Heart left ventricle (tissue), 16 donors: ENCODE results near the gene SMIM5. TPM values are rescaled to one million over a fixed set of nuclear protein-coding genes. Genes with fewer than 3 reads are reported as not detected.
A peak's percentile ranks its signal among the peaks of the same experiment; 100 is the strongest.

Source experiments
- ATAC-seq, 4 donors: fragments of 200-7000 bp; cut with Tn5 transposase; one replicate each; pipeline ENCODE4 v1.9.1; 2020 to 2022; ENCODE audit warnings: moderate library complexity in 4 of 4, mild to moderate bottlenecking in 3 of 4, moderate number of reproducible peaks in 1 of 4
- DNase-seq, 5 donors: peaks; one replicate each; pipeline ENCODE4 v3.0.0-alpha.2; 2020
- H3K27ac ChIP-seq, 12 donors: fragments of 200-600 bp; sonication (generic) in 4 of 12; one replicate each; pipeline versions ENCODE4 v1.5.0 to v1.8.0; 2016 to 2022; ENCODE audit warnings: mild to moderate bottlenecking in 2 of 12
- H3K27me3 ChIP-seq, 9 donors: fragments of 200-600 bp; sonication (generic) in 2 of 9; one replicate each; pipeline versions ENCODE4 v1.5.1 to v1.8.0; 2016 to 2022; ENCODE audit warnings: mild to moderate bottlenecking in 3 of 9
- H3K36me3 ChIP-seq, 9 donors: fragments of 200-600 bp; sonication (generic) in 2 of 9; one replicate each; pipeline versions ENCODE4 v1.5.0 to v1.8.0; 2018 to 2022; ENCODE audit warnings: mild to moderate bottlenecking in 2 of 9
- H3K4me1 ChIP-seq, 12 donors: fragments of 200-600 bp; sonication (generic) in 4 of 12; one replicate each; pipeline versions ENCODE4 v1.5.0 to v1.8.0; 2016 to 2022; ENCODE audit warnings: mild to moderate bottlenecking in 3 of 12
- H3K4me3 ChIP-seq, 12 donors: fragments of 200-600 bp; sonication (generic) in 4 of 12; one replicate each; pipeline versions ENCODE4 v1.5.0 to v1.8.0; 2017 to 2022; ENCODE audit warnings: mild to moderate bottlenecking in 9 of 12, moderate library complexity in 4 of 12
- H3K9me3 ChIP-seq, 12 donors: fragments of 200-600 bp; sonication (generic) in 4 of 12; one replicate each; pipeline versions ENCODE4 v1.5.0 to v1.8.0; 2016 to 2022; ENCODE audit warnings: mild to moderate bottlenecking in 1 of 12
- CTCF ChIP-seq, 12 donors: fragments of 200-600 bp; sonication (generic) in 4 of 12; IDR thresholded peaks; one replicate each; pipeline versions ENCODE4 v1.5.0 to v1.8.0; 2018 to 2022; ENCODE audit warnings: antibody characterized with exemption in 12 of 12, mild to moderate bottlenecking in 5 of 12
- POLR2A ChIP-seq, 2 donors: fragments of 450-650 bp; IDR thresholded peaks; one replicate each; pipeline ENCODE4 v1.6.1; 2017; ENCODE audit warnings: antibody characterized with exemption in 2 of 2, mild to moderate bottlenecking in 2 of 2, moderate library complexity in 2 of 2
- WGBS, 4 donors: extraction: QIAGEN DNeasy Blood & Tissue Kit in 2 of 4; methylation state at CpG; one replicate each; pipeline versions ENCODE4 v1.1.5 to v1.1.7; 2013 to 2018; 5-methylcytosine and 5-hydroxymethylcytosine counted together
- intact Hi-C, 10 donors: fragments of 100-400 bp; cut with DNase I; formaldehyde crosslinking; loops; one replicate each; pipeline versions ENCODE4 v1.11.1 to v1.14.2; 2022
- polyA plus RNA-seq, 2 donors: library from polyadenylated mRNA; stranded (reverse); fragments of 200-250 nt; gene quantifications; one replicate each; pipeline ENCODE4 v1.2.3, GENCODE V29; 2013
- total RNA-seq, 9 donors: library from RNA; depleted of rRNA in 2 of 9; stranded (reverse); fragments of >200 nt in 2 of 9; fragmentation: NEBNext Ultra II Directional in 3 of 9; extraction: Animal tissue kit (Norgen Biotek cat#: 25700) in 3 of 9; gene quantifications; one replicate each; pipeline versions ENCODE4 v1.1.0 to v1.2.4, GENCODE V29; 2016 to 2023
- donor health status: ischemic (EF 13 %, LVEDD 7.1; RV severe dilation, severe dysfunction).
- donor health status: healthy with polysubstance abuse.
- donor health status: DM: no; HTN: yes; CAD: no.
- donor health status: DM: no; HTN: no; CAD: no.
- donor health status: ischemic (EF 25% LVEDD 6.9; RV normal size, moderate dysfunction).
- donor health status: ischemic (EF 25% LVEDD 5.7; RV mildly dilated, moderate dysfunction).
- donor health status: healthy.
- donor health status: DM: yes; HTN: yes; CAD: no.
- donor health status: ischemic (EF 35%, LVEDD 5.7; RV mildly dilated, moderate dysfunction).
- donor health status: nonischemic (EF 11% LVEDD 7.7; RV severe dilation, severe dysfunction).
- donor health status: DM: yes; HTN: yes; CAD: no.
- donor health status: PGD.
- donor health status: ischemic (EF 29% LVEDD 5.4; RV normal size, mild dysfunction).
- donor health status: nonischemic (EF 23%, LVEDD 6.1; RV moderate dilation, normal function).

SMIM5 gene
- total and polyA plus RNA-seq, 11 donors = 1.8 to 18.2 (median 6.8) TPM

GRCh38 chr17:75627094-75627493, 6.1 kb upstream of the SMIM5 start:
- H3K36me3 ChIP-seq = peaks cover 0 to 71% (median 26%) of the 10 kb centered on the region in 9 donors
- no peak for ATAC-seq
- TF ChIP-seq CTCF (IDR thresholded peaks at IDR 0.05) (no peak), POLR2A (IDR thresholded peaks at IDR 0.05) (no peak)

DNA sequence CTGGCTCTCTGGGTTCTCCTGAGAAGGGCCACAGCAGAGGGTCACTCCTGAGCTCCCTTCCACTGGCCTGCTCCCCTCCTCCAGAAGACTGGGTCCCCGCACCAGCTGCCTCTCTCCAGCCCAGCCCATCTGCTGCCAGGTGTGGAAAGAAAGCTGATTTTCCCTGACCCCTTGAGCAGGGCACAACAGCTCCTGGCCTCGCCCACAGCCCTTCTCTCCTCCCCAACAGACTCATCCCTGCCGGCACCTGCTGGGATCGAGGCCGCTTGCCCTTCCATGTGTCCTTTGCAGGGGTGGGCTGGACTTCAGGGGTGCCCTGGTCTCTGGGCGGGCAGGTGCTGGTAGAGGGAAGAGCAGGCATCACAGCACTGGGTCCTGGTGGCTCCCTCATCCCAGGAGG, 4.8 kb upstream of the SMIM5 start:
- no peak for ATAC-seq
- Histone ChIP-seq H3K27me3 (no peaks in the 10 kb centered on the region), H3K4me3 (no peak overlapping the region), H3K36me3 (peaks cover 0 to 60% (median 25%) of the 10 kb centered on the region in 9 donors), H3K9me3 (no peaks in the 10 kb centered on the region), H3K4me1 (peaks cover 4 to 15% (median 10%) of the 10 kb centered on the region in 12 donors), H3K27ac (no peak overlapping the region)
- TF ChIP-seq POLR2A (IDR thresholded peaks at IDR 0.05) = no peak
- no peak for TF ChIP-seq CTCF (IDR thresholded peaks at IDR 0.05)
- intact Hi-C loops = no loop called here
- 73 to 91% (median 87%) methylated on average over 6 of the region's 6 CpGs; no CpG with 5 or more reads in 1 of the 4 donors for WGBS, 4 donors
- DNase-seq = no peak

More at GRCh38 chr17:75627094-75627493, 6.1 kb upstream of the SMIM5 start:
- no peak overlapping the region for H3K4me3 ChIP-seq
- no peak overlapping the region for H3K27ac ChIP-seq
- no peaks in the 10 kb centered on the region for H3K27me3 ChIP-seq
- intact Hi-C loops = no loop called here
- H3K9me3 ChIP-seq = no peaks in the 10 kb centered on the region
- DNase-seq = no peak
- peaks cover 0 to 4% (median 0%) of the 10 kb centered on the region in 12 donors for H3K4me1 ChIP-seq
- 90 to 96% (median 94%) methylated on average over 10 of the region's 10 CpGs for WGBS, 4 donors

GRCh38 chr17:75629157-75629556, 4.1 kb upstream of the SMIM5 start:
- 72 to 82% (median 77%) methylated on average over 11 to 14 of the region's 14 CpGs for WGBS, 4 donors
- peak in 1 of 5 donors; percentile 52 for DNase-seq
- Histone ChIP-seq H3K4me3 (no peak overlapping the region), H3K27ac (no peak overlapping the region), H3K27me3 (no peaks in the 10 kb centered on the region), H3K4me1 (peaks cover 10 to 22% (median 16%) of the 10 kb centered on the region in 12 donors), H3K9me3 (no peaks in the 10 kb centered on the region), H3K36me3 (peaks cover 0 to 54% (median 25%) of the 10 kb centered on the region in 9 donors)
- TF ChIP-seq POLR2A (IDR thresholded peaks at IDR 0.05) = no peak
- no peak for TF ChIP-seq CTCF (IDR thresholded peaks at IDR 0.05)
- intact Hi-C loops = no loop called here
- ATAC-seq = no peak

GRCh38 chr17:75630071-75630917, 2.9 kb upstream of the SMIM5 start:
- Histone ChIP-seq H3K27me3 (no peaks in the 10 kb centered on the region), H3K4me3 (no peak overlapping the region), H3K36me3 (peaks cover 0 to 45% (median 19%) of the 10 kb centered on the region in 9 donors), H3K27ac (no peak overlapping the region), H3K4me1 (peaks cover 13 to 31% (median 22%) of the 10 kb centered on the region in 12 donors), H3K9me3 (no peaks in the 10 kb centered on the region)
- TF ChIP-seq POLR2A (IDR thresholded peaks at IDR 0.05) (no peak), CTCF (IDR thresholded peaks at IDR 0.05) (no peak)
- peak in 1 of 5 donors; percentile 66 for DNase-seq
- intact Hi-C loops = loop anchor here in 3 of 10 donors (2.0 to 5.0 kb wide), 2 partner anchors 117 to 119 kb away; no protein-coding TSS in a partner anchor
- WGBS, 4 donors = 76 to 94% (median 88%) methylated on average over 16 to 26 of the region's 26 CpGs
- no peak for ATAC-seq
